Muscle layer of duodenum (tissue), 2 donors: Measurements from ENCODE around the gene PDIA4.

Source experiments
- H3K27ac ChIP-seq: one replicate; pipeline ENCODE4 v1.7.0; 2013; ENCODE audit warnings: mild to moderate bottlenecking, low read length
- H3K27me3 ChIP-seq: one replicate; pipeline ENCODE4 v1.7.0; 2013; ENCODE audit warnings: low read depth, mild to moderate bottlenecking, control low read depth, low read length
- H3K36me3 ChIP-seq, 2 donors: one replicate each; pipeline ENCODE4 v1.7.0; 2013; ENCODE audit warnings: low read length in 2 of 2, control low read depth in 1 of 2, mild to moderate bottlenecking in 1 of 2; ENCODE audit not compliant: insufficient read depth in 2 of 2, control insufficient read depth in 1 of 2
- H3K4me1 ChIP-seq, 2 donors: one replicate each; pipeline ENCODE4 v1.7.0; 2013; ENCODE audit warnings: low read length in 2 of 2, mild to moderate bottlenecking in 2 of 2, control low read depth in 1 of 2, moderate library complexity in 1 of 2; ENCODE audit not compliant: insufficient read depth in 2 of 2, control insufficient read depth in 1 of 2
- H3K4me3 ChIP-seq, 2 donors: one replicate each; pipeline ENCODE4 v1.7.0; 2013; ENCODE audit warnings: low read length in 2 of 2, low read depth in 1 of 2, mild to moderate bottlenecking in 1 of 2
- H3K9me3 ChIP-seq, 2 donors: one replicate each; pipeline ENCODE4 v1.7.0; 2013; ENCODE audit warnings: low read length in 2 of 2, control low read depth in 1 of 2, mild to moderate bottlenecking in 1 of 2; ENCODE audit not compliant: control insufficient read depth in 1 of 2
- donor health status: healthy.

Gene PDIA4

DNA sequence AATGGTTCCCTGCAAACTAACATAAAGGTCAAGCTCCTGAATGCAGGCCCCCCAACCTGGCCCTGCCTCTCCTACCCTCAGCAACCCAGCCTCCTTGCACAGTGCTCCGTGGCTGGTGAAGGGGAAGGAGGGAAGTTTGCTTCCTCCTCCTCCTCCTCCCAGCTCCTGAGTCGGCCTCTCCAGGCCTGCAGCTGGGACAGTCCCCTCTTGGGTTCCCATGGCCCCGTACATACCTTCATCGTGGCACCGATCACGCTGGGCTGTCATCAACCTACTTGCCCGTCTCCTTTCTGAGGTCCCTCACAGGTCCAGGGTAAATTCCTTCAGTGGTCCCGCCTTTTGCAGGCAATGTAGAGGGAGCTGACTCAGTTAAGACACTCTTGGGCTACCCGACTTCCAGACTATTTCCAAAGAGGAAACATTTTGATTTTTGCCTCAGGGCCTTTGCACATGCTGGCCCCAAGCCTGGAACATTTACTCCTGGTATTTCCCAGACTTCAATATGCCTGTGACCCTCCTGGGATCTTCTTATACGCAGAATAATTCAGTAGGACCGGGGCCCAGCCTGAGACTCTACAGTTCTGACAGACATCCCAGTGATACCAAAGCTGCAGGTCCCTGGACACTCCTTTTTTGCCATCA, 26.8 kb downstream of the PDIA4 start:
- Histone ChIP-seq H3K36me3 (peaks cover 22 to 24% of the 10 kb centered on the region in 2 donors), H3K9me3 (no peaks in the 10 kb centered on the region), H3K4me3 (no peak overlapping the region), H3K27ac (no peak overlapping the region), H3K4me1 (no peaks in the 10 kb centered on the region), H3K27me3 (no peaks in the 10 kb centered on the region)

DNA sequence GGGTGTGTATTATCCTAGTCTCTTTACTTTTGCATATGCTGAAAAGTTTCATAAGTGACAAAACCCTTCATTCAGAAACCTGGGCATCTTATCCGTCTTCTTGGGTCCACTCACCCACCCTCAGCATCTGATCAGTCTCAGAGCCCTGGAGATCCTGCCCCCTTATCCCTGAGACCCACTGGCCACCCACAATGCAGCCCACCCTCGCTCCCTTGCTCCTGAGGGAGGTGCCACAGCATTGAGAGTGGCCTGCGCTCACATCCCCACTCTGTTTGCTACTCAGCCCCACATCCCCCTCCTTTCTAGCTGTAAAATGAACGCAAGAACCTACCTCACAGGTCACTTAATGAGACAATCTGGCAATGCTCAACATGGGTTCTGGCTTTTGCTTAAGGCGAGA, 27.3 kb downstream of the PDIA4 start:
- no peaks in the 10 kb centered on the region for H3K9me3 ChIP-seq
- H3K4me1 ChIP-seq, result no peaks in the 10 kb centered on the region
- no peak overlapping the region for H3K4me3 ChIP-seq
- no peak overlapping the region for H3K27ac ChIP-seq
- H3K36me3 ChIP-seq, result peaks cover 21 to 22% of the 10 kb centered on the region in 2 donors
- H3K27me3 ChIP-seq, result no peaks in the 10 kb centered on the region

DNA sequence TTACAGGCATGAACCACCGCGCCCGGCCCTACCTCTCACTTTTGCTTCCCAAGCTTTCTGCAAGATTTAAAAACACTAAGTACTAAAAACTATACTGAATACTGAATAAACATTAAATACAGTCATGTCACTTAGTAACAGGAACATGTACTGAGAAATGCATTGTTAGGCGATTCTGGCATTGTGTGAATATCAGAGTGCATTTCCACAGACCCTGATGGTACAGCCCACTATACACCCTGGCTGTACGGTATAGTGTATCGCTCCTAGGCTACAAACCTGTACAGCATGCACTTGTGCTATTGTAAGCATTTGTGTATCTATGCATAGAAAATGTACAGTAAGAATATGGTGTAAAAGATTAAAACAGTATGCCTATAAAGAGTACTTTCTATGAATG, 29.1 kb downstream of the PDIA4 start:
- H3K36me3 ChIP-seq, result peaks cover 14% of the 10 kb centered on the region in 2 donors
- no peak overlapping the region for H3K4me3 ChIP-seq
- no peaks in the 10 kb centered on the region for H3K4me1 ChIP-seq
- H3K9me3 ChIP-seq, result no peaks in the 10 kb centered on the region
- no peaks in the 10 kb centered on the region for H3K27me3 ChIP-seq
- no peak overlapping the region for H3K27ac ChIP-seq

DNA sequence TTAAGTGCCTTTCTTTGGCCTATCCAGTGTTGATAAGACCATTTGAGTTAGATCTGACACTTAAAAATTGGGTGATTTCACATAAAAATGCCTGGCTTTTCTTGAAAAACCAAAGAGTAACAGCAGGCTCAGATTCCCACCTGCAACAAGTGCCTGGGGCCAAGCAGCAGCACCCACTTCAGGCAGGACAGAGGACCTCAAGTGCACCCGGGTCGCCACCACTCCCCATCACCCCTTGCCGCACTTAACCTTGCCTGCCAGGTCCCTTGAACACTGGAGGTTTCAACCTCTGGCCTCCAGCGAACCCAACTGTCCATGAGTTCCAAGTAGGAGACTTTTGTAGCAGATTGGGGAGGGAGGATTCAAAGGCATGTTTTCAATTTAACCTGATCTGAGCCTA, 30.8 kb downstream of the PDIA4 start:
- no peak overlapping the region for H3K4me3 ChIP-seq
- no peaks in the 10 kb centered on the region for H3K4me1 ChIP-seq
- no peaks in the 10 kb centered on the region for H3K27me3 ChIP-seq
- no peaks in the 10 kb centered on the region for H3K36me3 ChIP-seq
- H3K27ac ChIP-seq, result no peak overlapping the region
- no peaks in the 10 kb centered on the region for H3K9me3 ChIP-seq

DNA sequence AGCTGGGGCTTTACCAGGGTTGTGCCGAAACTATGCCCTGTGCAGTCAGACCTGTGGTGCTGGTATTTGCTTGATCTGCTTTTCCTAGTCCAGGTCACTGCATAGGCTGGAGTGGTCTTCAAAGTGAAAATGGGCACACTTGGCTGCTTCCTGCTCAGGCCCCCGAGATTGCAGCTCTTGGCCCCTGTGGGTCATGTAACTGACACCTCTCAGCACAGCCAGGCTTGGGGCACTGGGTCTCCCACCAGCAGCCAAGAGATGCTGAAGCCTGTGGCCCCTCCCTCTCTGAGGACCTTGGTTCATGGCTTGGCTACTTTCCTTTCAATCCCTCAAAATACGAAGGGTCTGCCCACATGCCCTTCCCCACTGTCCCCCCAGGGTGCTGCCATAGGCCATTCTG, 33.7 kb downstream of the PDIA4 start:
- Histone ChIP-seq H3K4me3 (no peak overlapping the region), H3K36me3 (no peaks in the 10 kb centered on the region), H3K4me1 (no peaks in the 10 kb centered on the region), H3K27me3 (no peaks in the 10 kb centered on the region), H3K27ac (no peak overlapping the region), H3K9me3 (no peaks in the 10 kb centered on the region)

DNA sequence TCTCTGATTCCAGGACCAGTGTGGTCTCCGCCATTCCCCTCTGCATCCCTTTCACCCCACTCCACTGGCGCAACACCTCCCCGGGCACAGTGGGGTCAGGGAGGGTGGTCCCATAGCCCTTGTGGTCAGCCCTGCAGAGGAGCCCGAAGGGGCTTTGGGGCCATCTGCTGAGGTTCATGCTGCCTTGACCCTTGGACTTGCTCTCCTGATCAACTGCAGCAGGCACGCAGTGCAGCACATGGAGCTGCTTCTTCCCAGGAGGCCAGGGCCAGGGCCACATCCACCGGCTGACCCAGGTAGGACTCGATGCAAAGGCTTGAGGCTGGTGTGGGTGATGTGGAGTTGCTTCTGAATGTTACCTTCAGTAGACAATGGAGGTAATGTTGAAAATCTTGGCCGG, 35.1 kb downstream of the PDIA4 start:
- H3K9me3 ChIP-seq, result no peaks in the 10 kb centered on the region
- H3K36me3 ChIP-seq, result no peaks in the 10 kb centered on the region
- no peak overlapping the region for H3K27ac ChIP-seq
- H3K4me1 ChIP-seq, result peaks cover under 1 to 2% of the 10 kb centered on the region in 2 donors
- H3K27me3 ChIP-seq, result no peaks in the 10 kb centered on the region
- no peak overlapping the region for H3K4me3 ChIP-seq

DNA sequence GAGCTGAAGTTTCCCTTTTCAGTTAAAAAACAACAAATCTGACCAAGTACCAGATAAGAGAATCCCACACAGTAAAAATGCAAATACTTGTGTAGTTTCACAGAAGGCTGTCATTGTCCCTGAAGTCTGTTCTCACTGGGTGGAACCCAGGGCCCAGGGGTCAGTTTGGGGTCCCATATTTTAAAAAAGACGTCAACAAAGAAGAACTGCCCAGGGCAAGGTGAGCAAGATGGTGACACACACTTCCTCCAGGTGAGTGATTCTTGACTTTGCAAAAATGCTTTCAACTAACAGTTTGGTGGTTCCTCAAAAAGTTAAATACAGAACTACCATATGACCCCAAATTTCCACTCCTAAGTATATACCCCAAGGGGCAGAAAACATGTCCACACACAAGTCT, 36.8 kb downstream of the PDIA4 start:
- H3K36me3 ChIP-seq, result no peaks in the 10 kb centered on the region
- no peak overlapping the region for H3K27ac ChIP-seq
- H3K9me3 ChIP-seq, result no peaks in the 10 kb centered on the region
- no peak overlapping the region for H3K4me3 ChIP-seq
- H3K27me3 ChIP-seq, result no peaks in the 10 kb centered on the region
- H3K4me1 ChIP-seq, result peaks cover 3 to 6% of the 10 kb centered on the region in 2 donors

DNA sequence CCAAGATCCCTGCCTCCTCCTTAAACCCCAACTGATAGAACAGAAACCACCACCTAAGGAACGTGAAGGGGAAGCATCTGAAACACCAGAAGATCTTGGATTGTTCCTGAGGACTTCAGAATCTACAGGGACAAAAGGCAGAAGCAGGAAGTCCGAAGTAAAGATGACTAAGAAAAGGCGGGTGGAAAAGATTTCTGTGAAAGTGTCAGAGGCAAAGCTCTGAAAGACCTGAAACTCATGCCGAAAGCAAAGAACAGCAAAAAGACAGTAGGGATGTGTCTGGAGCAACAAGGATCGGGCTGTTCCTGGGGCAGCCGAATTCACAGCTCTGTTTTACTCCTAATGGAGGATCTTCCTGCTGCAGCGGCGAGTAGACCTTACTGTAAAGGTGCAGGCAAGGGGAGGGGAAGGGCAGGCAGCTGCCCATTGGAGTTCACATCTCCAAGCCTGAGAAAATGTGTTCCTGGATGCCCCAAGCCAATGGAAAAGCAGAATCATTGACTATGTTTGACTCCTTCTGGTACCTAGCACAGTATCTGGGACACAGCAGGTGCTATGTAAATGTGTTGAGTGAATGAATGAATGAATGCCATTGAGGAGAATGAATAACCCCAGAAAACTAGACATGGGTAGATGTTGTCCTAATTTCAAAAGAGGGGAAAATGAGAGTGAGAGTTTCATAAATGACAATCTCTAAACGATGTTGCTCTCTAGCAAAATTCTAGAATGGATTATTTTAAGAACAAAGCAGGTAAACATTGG, 40.4 kb downstream of the PDIA4 start:
- H3K9me3 ChIP-seq, result no peaks in the 10 kb centered on the region
- peaks cover 12 to 27% of the 10 kb centered on the region in 2 donors for H3K4me1 ChIP-seq
- peak overlapping the region; percentile 97 for H3K27ac ChIP-seq

DNA sequence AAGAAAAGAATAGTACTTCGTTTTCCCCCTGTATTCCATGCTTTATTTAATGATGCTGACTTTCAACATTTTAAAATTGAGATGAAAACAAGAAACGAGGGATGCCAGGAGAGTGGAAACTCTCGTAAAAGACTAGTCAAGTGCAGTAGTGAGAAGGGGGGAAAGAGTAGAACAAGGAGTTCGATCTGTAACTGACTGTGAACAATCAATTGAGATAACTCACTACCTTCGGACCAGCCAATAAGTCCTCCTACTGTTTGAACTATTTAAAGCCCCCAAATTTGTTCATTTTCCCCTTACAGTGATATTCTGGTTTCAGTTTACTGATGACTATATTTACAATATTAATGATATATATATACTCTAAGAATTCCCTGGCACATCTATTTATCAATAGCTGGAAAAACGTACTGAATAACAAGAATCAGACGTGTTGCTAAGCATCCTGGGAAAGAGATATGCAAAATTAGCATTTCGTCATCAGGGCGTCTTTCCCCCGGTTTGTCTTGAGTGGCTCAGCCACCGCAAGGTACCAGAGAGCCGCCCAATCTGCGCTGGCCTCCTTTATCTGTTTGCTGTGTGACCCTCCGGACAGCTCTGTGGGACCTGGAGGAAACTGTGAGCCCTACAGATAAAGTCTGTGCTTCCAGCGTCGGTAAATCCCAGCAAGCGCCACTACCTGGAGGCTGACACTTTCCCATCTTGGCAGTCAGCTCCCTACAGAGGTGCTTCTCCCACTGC, 41.1 kb downstream of the PDIA4 start:
- Histone ChIP-seq H3K27me3 (no peaks in the 10 kb centered on the region), H3K4me3 (peak overlapping the region; percentile 92 to 99), H3K9me3 (no peaks in the 10 kb centered on the region), H3K27ac (peak overlapping the region; percentile 97), H3K36me3 (no peaks in the 10 kb centered on the region), H3K4me1 (peaks cover 12 to 33% of the 10 kb centered on the region in 2 donors)

More for the DNA sequence above, 40.4 kb downstream of the PDIA4 start:
- Histone ChIP-seq H3K36me3 (no peaks in the 10 kb centered on the region), H3K4me3 (peak overlapping the region; percentile 92 to 99), H3K27me3 (no peaks in the 10 kb centered on the region)

DNA sequence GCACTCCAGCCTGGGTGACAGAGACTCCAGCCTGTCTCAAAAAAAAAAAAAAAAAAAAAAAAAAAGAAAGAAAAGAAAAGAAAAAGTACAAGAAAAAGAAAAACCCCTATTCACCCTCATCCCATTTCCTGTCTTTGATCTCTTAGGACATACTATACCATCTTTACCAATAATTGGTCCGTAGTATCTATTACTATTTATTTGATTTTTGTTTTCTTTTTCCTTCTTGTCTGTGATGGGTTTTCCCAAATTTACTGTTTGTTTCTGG, 41.6 kb downstream of the PDIA4 start:
- H3K36me3 ChIP-seq, result no peaks in the 10 kb centered on the region
- H3K4me1 ChIP-seq, result peaks cover 12 to 33% of the 10 kb centered on the region in 2 donors
- H3K9me3 ChIP-seq, result no peaks in the 10 kb centered on the region
- H3K27me3 ChIP-seq, result no peaks in the 10 kb centered on the region
- H3K4me3 ChIP-seq, result peak overlapping the region in 1 of 2 donors; percentile 99
- peak overlapping the region; percentile 97 for H3K27ac ChIP-seq

DNA sequence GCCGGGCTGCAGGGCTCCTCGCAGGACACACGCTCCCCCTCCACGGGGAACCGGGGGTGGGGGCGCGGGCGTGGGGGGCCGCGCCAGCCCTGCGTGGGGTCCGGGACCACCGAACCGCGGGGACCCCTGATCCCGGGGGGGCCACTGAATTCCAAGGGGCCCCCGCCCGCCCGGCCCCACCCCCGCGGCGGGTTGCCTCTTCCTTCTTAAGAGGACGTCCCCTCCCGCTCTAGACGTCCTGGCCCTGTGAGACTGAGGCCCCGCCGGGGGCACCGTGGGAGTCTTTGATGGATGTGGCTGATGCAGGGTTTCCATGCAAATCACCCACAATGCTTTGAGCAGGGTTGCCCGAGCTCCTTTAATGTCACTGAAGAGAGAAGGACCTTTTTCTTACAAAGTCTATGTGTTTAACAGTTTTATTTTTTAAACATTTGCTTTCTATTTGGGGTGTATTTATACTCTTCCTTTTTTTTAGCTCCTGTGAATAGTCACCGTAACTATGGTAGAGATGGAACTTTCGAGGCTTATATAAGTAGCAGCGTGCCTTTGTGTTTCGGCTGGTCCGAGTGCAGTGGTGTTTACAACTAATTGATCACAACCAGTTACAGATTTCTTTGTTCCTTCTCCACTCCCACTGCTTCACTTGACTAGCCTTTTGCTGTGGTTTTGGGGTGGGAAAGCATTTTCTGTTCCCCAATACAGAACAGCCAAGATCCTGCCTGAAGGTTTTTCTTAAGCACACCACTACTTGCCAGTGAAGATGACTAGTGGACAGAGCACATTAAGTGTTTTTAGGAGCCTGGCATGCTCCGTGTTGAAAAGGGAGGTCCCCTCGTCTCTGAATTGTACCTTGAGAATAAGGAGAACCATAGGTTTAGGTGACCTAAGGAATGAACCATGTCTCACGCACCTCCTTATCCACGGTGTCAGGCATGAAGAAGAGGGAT, 44.8 kb downstream of the PDIA4 start:
- Histone ChIP-seq H3K27ac (peak overlapping the region; percentile 23), H3K36me3 (no peaks in the 10 kb centered on the region), H3K27me3 (no peaks in the 10 kb centered on the region), H3K4me3 (peak overlapping the region; percentile 79 to 81), H3K9me3 (no peaks in the 10 kb centered on the region), H3K4me1 (peaks cover 12 to 33% of the 10 kb centered on the region in 2 donors)
